RKO (cell line): ENCODE measurements around the gene SOWAHA.

Experiments
- DNase-seq: peaks from one replicate; pipeline ENCODE4 v3.0.0-alpha.2; 2016; ENCODE audit warnings: low spot score

Gene SOWAHA

DNA sequence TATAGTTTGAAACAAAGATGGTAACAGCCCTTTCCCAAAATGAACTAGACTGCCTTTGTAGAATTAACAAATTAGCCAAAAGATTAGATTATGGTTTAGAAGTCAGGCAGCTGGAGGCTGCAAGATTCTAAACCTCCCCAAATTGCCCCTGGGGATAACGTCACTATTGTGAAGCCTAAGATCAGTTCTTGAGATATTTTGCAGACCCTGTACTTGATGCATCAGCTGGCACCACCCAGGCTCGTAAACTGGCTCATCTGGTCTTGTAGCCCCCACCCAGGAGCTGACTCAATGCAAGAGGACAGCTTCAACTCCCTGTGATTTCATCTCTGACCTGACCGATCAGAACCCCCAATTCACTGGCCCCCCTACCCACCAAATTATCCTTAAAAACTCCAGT lies 4.2 kb upstream of the SOWAHA start:
- DNase-seq: no peak

DNA sequence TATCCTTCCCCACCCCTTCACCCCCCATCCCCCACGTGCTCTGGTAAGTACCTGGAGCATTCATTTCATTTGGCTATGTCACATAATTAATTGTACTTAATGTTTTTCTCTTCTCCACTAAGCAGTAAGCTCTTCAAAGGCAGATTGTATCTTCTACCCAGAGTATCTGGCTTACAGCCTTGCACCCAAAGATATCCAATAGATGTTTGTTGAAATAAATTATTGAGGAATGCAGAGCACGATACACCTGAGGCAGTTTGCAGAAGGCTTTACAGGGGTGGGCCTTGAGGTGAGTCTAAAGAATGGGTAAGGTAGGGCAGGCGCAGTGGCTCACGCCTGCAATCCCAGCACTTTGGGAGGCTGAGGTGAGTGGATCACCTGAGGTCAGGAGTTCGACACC lies 2.5 kb upstream of the SOWAHA start:
- no peak for DNase-seq

DNA sequence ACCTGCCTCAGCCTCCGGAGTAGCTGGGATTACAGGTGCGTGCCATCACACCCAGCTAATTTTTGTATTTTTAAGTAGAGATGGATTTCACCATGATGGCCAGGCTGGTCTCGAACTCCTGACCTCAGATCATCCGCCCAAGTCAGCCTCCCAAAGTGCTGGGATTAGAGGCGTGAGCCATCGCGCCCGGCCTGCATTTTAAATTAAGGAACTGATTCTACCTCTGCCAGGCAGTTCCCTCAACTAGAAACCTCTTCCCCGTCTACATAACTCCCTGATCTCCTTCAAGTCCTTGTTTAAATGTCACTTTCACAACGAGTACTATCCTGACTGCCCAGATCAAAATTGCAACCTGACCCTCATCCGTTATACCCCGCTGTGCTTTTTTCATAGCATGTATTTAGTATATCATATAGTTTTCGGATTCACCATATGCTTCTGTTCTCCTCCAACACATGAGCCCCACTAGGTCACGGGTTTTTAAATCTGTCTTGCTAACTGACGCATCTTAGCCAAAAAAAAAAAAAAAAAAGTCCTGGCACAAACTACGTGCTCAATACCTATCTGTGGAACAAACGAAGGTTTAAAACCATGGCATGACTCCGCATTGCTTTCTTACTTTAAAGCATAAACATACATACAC lies 858 bp upstream of the SOWAHA start:
- DNase-seq: no peak

DNA sequence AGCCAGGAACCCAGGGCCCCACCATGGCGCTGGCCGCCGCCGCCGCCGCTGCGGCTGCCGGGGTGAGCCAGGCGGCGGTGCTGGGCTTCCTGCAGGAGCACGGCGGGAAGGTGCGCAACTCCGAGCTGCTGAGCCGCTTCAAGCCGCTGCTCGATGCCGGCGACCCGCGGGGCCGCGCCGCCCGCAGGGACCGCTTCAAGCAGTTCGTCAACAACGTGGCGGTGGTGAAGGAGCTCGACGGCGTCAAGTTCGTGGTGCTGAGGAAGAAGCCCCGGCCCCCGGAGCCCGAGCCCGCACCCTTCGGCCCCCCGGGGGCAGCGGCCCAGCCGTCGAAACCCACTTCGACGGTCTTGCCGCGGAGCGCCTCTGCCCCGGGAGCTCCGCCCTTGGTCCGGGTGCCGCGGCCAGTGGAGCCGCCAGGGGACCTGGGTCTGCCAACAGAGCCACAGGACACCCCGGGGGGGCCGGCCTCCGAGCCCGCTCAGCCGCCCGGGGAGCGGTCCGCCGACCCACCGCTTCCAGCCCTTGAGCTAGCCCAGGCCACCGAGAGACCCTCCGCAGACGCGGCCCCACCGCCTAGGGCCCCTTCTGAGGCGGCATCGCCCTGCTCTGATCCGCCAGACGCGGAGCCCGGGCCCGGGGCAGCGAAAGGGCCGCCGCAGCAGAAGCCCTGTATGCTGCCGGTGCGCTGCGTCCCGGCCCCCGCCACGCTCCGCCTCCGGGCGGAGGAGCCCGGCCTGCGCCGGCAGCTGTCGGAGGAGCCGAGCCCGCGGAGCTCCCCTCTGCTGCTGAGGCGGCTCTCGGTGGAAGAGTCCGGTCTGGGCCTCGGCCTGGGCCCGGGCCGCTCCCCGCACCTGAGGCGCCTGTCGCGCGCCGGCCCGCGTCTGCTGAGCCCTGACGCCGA lies 749 bp downstream of the SOWAHA start:
- no peak for DNase-seq

DNA sequence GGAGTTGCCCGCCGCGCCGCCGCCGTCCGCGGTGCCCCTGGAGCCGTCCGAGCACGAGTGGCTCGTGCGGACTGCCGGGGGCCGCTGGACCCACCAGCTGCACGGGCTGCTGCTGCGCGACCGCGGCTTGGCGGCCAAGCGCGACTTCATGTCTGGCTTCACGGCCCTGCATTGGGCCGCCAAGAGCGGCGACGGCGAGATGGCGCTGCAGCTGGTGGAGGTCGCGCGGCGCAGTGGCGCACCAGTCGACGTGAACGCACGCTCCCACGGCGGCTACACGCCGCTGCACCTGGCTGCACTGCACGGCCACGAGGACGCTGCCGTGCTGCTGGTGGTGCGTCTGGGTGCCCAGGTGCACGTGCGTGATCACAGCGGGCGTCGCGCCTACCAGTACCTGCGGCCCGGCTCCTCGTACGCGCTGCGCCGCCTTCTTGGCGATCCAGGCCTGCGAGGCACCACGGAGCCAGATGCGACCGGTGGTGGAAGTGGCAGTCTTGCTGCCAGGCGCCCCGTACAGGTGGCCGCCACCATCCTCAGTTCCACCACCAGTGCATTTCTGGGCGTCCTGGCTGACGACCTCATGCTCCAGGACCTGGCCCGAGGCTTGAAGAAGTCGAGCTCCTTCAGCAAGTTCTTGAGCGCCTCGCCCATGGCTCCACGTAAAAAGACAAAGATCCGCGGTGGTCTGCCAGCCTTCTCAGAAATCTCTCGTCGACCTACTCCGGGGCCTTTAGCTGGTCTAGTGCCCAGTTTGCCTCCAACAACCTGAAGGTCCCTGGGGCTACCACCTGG lies 1.6 kb downstream of the SOWAHA start:
- no peak for DNase-seq

DNA sequence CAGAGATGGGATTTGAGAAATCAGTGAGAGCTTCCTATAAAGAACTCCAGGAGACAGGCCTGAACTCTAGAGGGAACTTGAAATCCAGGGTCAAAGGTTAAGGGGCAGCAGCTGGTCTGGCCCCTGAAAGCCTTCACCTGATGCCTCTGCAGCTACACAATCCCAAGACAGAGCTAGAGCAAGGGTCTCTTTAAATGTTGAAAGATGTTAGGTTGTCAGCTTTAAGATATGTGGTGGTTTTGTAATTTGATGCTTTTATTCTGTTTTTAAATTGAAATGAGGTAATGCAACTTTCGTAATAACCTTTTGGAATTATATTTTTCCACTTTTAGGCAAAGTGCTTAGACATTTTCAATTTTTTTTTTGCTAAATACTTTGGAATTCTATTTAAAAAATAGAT lies 2.4 kb downstream of the SOWAHA start:
- no peak for DNase-seq

DNA sequence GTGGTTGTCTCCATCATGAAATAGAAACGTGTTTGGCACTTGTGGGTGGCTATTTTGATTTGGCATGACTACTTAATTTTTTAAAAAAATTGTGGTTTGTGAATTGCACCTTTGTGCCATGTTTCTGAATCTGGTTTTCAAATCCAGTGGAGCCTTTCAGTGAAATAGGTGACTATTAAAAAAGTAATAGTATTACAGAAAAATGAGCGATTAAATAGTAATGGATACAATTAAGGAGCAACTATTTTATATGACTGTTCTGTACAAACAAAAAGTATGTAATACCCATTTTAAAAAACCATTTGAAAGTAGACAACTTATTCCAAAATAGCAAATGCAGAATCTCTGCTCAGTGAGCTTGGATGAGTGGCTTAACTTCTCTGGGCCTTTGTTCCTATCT lies 3.0 kb downstream of the SOWAHA start:
- DNase-seq: no peak

DNA sequence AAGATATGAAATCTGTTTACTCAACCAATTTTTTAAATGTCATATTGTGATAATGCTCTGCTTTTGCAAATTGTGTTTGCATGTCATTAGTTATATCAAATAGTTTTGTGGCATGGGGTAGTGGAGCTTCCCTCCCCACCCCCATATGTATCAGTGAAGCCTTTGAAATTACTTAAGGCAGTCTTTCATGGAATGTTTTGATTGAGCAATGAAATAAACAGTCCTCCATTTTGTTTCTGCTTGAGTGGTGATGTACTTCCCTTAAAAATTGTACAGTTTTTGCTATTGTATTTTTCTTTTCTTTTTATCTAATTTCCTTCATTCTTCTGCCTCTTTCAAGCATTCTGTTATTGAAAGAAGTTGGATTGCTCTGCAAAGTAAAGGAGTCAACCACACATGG lies 3.5 kb downstream of the SOWAHA start:
- no peak for DNase-seq

DNA sequence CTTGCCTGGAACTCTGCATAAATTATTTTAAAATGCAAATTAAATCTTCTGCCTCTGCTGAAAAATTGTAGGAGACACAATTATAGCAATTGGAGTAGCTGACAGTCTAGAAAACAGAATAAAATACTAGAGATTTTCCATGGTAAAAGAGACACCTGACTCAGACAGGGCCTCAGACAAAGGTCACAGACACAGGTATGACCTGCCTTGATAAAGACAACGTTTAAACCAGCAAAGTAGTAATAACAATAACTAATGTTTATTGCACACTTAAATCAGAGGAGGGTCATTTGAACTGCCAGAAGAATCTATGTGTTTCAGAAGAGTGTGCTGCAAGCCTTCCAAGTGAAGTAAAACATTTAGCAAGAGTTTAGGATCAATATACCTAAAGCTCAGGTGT lies 3.9 kb downstream of the SOWAHA start:
- no peak for DNase-seq

DNA sequence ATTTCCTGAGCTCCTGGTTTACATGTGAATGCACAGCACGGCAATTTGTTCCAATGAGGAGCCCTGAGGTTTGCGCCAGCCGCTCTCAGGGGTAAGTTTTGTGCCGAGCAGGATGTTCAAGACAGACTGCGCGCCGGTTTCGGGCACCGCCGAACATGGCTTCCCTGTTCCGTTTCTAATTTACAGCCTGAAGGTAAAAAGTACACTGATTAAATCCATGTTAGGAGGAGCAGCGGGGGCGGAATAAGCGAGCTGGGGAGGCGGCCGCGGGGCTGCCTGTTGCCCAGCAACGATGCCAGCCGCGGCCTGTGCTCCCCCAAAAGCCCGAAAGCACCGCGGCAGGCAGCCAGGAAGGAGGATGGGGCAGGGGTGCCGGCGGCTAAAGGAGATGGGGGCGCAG lies 6.4 kb downstream of the SOWAHA start:
- no peak for DNase-seq

DNA sequence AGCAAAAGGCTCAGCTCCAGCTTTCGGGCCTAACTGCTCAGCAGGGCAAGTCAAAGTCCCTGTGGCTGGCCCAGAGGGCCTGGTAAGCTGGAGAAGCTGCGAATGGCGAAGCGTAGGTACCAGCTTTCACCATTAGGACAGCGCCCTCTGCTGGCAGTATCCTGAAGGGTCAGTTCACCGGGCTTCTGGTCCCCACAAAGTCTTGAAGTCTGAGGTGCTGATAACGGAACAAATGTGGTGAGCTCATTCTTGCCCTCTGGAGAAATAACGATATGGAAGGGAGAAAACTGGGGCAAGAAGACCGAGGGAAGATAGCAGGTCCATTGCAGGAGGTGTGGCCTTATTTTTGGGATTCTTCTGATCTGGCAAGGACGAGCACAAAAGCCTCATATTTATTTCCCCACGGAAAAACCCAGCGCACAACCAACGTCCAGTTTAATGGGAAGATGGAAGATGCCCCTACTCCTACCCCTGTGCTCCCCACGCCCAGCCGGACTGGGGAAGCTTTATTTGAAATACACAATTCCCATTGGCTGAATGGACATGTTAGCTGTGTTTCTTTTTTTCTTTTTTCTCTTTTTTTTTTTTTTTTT lies 7.2 kb downstream of the SOWAHA start:
- peak; percentile 90 for DNase-seq

DNA sequence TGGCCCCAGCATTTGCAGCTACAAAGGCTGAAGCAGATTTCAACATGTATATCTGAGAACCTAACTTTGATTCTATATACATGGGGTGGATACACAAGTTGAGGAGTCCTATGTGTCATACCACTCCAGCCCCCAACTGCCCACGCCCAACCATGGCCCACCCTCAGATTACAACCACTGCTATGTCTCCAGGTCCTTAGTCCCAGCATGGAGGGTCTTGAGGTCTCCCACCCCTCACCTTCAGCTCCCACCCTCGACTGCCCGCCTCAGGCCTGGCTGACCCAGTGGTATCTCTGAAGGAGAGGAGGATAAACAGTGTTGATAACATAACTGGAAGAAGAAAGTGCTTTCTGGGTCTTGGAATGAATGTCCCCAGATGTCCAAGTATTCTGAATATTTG lies 8.2 kb downstream of the SOWAHA start:
- no peak for DNase-seq

DNA sequence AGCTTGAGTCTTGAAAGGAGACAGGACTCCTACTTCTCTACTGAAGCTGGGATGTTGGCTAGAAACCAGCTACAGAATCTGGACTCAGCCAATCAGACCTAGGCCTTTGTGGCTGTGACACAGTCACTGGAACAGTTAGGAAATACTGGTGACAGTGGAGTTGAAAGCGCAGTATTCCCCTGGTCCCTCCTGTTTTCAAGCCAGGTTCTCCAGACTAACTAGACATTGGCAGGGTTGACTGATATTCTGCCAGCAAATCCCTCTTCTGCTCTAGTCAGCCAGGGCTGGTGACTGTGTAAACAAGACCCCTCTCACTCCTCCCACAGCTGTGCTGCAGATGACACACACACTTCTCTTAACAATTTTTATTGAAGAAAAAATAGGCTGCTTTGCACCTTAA lies 8.7 kb downstream of the SOWAHA start:
- DNase-seq: peak; percentile 38

DNA sequence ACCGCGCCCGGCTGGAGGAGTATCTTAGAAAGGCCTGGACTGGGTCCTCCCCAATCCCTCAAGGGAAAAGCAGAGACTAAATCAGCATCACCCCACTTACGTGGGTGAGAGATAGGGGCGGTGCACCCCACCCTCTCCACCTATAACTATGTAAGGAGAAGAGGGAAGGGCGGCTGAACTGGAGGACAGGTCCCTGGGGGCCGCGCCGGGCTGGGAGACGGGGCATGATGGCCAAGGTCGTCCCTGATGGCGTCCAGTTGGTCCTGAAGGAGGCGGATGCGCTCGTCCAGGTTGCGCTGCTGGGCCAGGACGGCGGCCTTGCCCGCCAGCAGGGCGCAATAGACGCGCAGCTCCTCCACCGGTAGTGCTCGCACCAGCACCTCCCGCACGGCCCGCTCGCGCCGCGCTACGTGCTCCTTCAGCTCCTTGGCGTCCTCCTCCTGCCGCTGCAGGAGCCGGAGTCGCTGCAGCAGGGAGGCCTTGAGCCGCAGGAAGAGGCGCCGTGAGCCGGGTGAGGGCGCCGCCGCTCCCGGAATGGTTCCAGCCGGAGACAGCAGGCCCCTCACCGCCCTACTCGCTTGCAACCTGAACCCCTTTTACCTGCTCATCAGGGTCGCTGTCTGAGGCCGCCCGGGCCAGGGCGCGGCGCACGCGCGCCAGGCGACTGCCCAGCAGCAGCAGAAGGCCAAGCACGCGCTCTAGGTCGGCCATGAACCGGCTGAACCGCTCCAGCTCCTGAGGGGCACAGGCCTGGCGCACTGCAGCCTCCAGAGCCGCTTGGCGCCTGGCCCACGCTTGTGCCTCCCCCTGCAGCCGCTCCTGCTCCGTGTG lies 9.8 kb downstream of the SOWAHA start:
- DNase-seq: no peak

DNA sequence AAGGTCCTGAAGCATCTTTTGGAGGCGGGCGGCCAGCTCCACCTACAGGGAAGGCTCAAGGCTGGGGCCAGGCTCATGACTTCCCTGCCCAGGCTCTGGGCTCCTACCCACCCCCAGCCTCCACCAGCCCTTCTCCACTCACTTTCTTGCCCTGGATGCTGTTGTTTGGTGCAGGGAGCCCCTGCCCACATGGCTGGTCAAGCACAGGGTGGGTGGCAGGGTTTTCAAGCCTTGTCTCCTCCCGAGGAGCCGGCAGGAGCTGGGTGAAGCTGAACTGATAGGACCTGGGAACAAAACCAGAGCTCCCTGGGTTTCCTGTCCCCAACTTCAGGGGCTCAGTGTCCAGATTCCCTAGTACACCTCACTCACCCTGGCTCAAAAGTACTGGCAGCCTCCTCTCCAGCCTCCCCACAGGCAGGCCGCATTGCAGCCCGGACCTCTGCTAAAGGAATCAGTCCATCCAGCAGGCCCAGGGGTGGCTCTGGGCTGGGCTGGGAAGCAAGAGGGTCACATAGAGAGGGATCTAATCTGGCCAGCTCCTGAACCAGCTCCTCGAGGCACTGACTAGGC lies 10.5 kb downstream of the SOWAHA start:
- no peak for DNase-seq

DNA sequence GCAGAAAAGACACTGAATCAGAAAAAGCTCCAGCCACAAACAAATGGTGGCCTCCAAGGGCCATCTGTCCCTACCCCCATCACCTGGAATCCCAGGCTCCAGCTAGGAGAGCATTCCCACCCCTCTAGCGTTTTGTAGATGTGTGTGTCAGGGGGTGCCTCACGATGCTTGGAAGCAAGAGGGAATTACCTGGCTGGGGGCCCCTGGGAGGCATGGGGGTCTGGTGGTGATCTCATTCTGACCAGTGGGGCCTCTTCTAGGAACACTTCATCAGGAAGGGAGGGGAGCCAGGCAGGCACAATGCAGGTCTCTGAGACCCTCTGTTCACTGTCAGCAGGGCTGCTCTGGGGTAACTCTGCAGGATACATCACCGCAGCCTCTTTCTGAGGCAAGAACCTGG lies 11.3 kb downstream of the SOWAHA start:
- DNase-seq: no peak

DNA sequence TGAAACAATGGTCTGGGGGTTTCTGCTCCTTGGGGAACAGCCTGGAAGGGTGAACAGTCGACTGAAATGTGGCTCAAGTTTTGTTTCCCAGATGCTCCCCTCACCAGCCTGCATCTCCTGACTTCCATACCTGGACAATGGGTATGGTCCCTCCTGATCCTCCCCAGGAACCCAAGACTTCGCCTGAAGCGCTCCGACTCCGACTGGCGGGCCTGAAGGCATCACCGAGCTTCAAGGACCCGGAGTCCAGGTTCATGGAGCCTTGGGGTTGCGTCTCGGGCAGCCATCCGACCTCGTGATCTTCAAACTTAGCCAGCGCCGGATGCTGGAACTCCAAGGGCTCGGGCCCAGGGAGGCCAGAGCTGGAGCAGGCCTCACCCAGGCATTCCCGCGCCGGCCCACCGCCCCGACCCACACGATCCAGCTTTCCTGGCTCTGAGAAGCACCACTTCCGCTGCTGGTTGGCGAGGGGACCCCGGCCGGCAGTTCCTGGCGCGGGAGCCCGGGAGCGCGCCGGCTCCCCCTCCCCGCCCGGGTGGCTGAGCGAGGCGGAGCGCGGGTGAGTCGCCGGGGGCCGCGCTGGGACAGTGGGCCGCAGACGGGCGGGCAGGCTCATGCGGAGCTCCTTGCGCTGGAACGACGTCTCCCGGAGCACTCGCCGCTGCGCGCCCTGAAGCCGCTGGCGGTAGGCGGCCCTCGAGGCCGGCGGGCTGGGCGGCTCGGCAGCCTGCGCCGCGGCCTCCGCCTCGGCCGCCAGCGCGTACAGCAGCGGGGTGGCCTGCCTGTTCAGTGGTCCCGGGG lies 12.1 kb downstream of the SOWAHA start:
- DNase-seq: no peak

DNA sequence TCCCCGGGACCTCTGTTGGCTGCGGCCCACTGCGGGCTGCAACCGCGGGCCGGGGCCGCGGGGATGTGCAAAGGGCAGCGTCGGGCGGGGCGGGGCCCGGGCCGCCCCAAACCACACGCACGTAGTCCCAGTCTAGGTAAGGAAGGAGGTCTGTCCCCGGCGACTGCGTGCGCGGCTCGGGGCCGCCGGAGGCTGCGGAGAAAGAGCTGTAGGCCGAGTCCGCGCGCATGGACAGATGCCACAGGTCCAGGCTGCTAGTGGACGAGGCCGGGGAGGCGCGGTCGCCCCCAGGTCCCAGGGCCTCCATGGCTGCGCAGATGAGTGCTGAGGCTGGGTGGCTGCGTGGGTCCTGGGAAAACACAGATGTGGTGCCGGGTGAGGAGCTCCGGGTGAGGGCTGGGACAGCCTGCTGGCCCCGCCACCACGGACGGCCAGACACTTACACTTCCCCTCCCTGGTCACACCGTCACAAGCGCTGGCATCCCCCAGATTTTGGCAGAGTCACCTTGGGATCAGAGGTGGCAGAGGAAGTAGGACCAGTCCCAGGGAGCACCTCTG lies 12.8 kb downstream of the SOWAHA start:
- DNase-seq: no peak

DNA sequence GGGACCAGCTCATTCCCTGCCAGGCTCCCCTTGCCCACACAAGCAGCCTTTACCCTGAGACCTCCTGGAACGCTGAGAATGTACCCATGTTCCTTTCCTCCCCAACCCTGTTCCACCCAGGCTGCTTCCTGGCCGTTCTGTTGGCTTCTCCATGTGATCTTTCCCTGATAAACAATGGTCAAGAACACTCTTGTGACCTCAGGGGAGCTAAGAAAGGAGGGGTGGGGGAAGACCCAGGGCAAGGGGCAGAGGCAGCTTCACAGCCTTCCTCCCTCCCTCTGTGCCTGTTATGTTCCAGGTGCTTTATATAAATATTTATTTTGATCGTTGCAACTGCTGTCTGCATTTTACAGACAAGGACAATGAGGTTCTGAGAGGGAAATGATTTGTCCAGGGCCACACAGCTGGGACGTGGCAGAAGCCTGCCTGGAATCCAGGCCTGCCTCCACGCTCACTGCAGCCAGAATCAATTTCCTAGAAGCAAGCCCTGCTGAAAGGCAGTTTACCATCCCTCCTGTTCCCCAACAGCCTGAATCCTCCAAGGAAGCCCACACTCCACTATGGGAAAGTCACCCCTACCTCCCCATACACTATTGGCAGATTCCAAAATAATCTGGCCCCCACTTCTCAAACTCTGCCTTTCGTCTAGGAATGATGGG lies 13.5 kb downstream of the SOWAHA start:
- DNase-seq: no peak
